Gastrocnemius medialis (tissue), 4 donors: ENCODE results near the gene NTNG1. TPM values are rescaled to one million over a fixed set of nuclear protein-coding genes. Genes with fewer than 3 reads are reported as not detected.

Experiments
- ATAC-seq, 2 donors: fragments of 150-250 bp; one replicate each; pipeline ENCODE4 v1.9.1; 2016
- DNase-seq, 2 donors: peaks; one replicate each; pipeline ENCODE4 v3.0.0-alpha.2; 2019
- H3K27ac ChIP-seq, 4 donors: fragments of 200-600 bp; sonication (generic); 1 replicate in 1 of 4; 2 replicates in 3 of 4; pipeline ENCODE4 v1.5.1; 2016 to 2018; ENCODE audit warnings: mild to moderate bottlenecking in 2 of 4, moderate library complexity in 1 of 4
- H3K27me3 ChIP-seq, 3 donors: fragments of 200-600 bp; sonication (generic) in 2 of 3; 1 replicate in 1 of 3; 2 replicates in 2 of 3; pipeline versions ENCODE4 v1.5.1 to v1.6.0; 2016 to 2019; ENCODE audit warnings: mild to moderate bottlenecking in 1 of 3, moderate library complexity in 1 of 3
- H3K36me3 ChIP-seq, 2 donors: fragments of 200-600 bp; sonication (generic) in 1 of 2; one replicate each; pipeline ENCODE4 v1.5.1; 2017 to 2018
- H3K4me1 ChIP-seq, 2 donors: fragments of 200-600 bp; sonication (generic) in 1 of 2; one replicate each; pipeline ENCODE4 v1.5.1; 2016 to 2017; ENCODE audit warnings: mild to moderate bottlenecking in 2 of 2
- H3K4me3 ChIP-seq, 4 donors: fragments of 200-600 bp; sonication (generic) in 3 of 4; 1 replicate in 1 of 4; 2 replicates in 3 of 4; pipeline ENCODE4 v1.5.1; 2016 to 2019; ENCODE audit warnings: mild to moderate bottlenecking in 2 of 4
- H3K9me3 ChIP-seq, 3 donors: fragments of 200-600 bp; sonication (generic) in 2 of 3; 1 replicate in 1 of 3; 2 replicates in 2 of 3; pipeline ENCODE4 v1.5.1; 2016 to 2019
- CTCF ChIP-seq, 5 experiments: fragments of 450-650 bp in 3 of 5; fragments of 200-600 bp in 2 of 5; sonication (generic) in 2 of 5; IDR thresholded peaks in 4 of 5; conservative IDR thresholded peaks in 1 of 5; 1 replicate in 4 of 5; 2 replicates in 1 of 5; pipeline ENCODE4 v1.5.1; 2016 to 2019; ENCODE audit warnings: antibody characterized with exemption in 5 of 5, mild to moderate bottlenecking in 3 of 5, moderate library complexity in 3 of 5
- POLR2A ChIP-seq, 2 donors: fragments of 450-650 bp; IDR thresholded peaks; one replicate each; pipeline ENCODE4 v1.6.1; 2017; ENCODE audit warnings: antibody characterized with exemption in 2 of 2, mild to moderate bottlenecking in 2 of 2, moderate library complexity in 2 of 2
- in situ Hi-C, 4 donors: fragments of 200-750 bp; cut with MboI; loops; one replicate each; pipeline versions ENCODE4 v1.15.0 to v1.8.0; 2017; ENCODE audit warnings: low sequenced_read_pairs in 4 of 4
- intact Hi-C: fragments of 100-400 bp; cut with DNase I; formaldehyde crosslinking; loops from one replicate; pipeline ENCODE4 v1.15.1; 2023; ENCODE audit warnings: low total_unique reads
- total RNA-seq, 4 donors: library from RNA; depleted of rRNA; stranded (reverse); fragments of >200 nt; gene quantifications; one replicate each; pipeline versions ENCODE4 v1.1.0 to v1.2.3, GENCODE V29; 2016

NTNG1 gene
- total RNA-seq, 4 donors from 2014 or later: not detected

GRCh38 chr1:107262467-107263286 is 121.8 kb downstream of the NTNG1 start:
- Histone ChIP-seq H3K27me3 (no peaks in the 10 kb centered on the region), H3K4me1 (no peaks in the 10 kb centered on the region), H3K36me3 (no peaks in the 10 kb centered on the region), H3K9me3 (no peaks in the 10 kb centered on the region), H3K4me3 (no peak overlapping the region), H3K27ac (no peak overlapping the region)
- no peak for TF ChIP-seq POLR2A (IDR thresholded peaks at IDR 0.05)
- no peak for TF ChIP-seq CTCF (IDR thresholded peaks at IDR 0.05 in 4 of 5, conservative IDR thresholded peaks at IDR 0.05 in 1 of 5)
- in situ Hi-C loops (no loop called here), intact Hi-C loops (no loop called here)
- DNase-seq (no peak), ATAC-seq (no peak)

- Histone ChIP-seq H3K4me3 (no peak overlapping the region), H3K27ac (no peak overlapping the region), H3K9me3 (no peaks in the 10 kb centered on the region), H3K4me1 (no peaks in the 10 kb centered on the region), H3K27me3 (no peaks in the 10 kb centered on the region), H3K36me3 (no peaks in the 10 kb centered on the region)
- ATAC-seq: no peak
- DNase-seq: no peak
- intact Hi-C loops: no loop called here
- TF ChIP-seq CTCF (IDR thresholded peaks at IDR 0.05 in 4 of 5, conservative IDR thresholded peaks at IDR 0.05 in 1 of 5) (no peak), POLR2A (IDR thresholded peaks at IDR 0.05) (no peak)
- in situ Hi-C loops: no loop called here
These were observed 122.6 kb downstream of the NTNG1 start for GRCh38 chr1:107263291-107263915.

GRCh38 chr1:107264007-107264406 is 123.2 kb downstream of the NTNG1 start:
- H3K4me3 ChIP-seq: no peak overlapping the region
- H3K4me1 ChIP-seq: no peaks in the 10 kb centered on the region
- intact Hi-C loops: no loop called here
- no peak for DNase-seq
- in situ Hi-C loops: no loop called here
- no peak overlapping the region for H3K27ac ChIP-seq
- TF ChIP-seq CTCF (IDR thresholded peaks at IDR 0.05 in 4 of 5, conservative IDR thresholded peaks at IDR 0.05 in 1 of 5): no peak
- no peak for TF ChIP-seq POLR2A (IDR thresholded peaks at IDR 0.05)
- no peaks in the 10 kb centered on the region for H3K27me3 ChIP-seq
- no peak for ATAC-seq
- H3K9me3 ChIP-seq: no peaks in the 10 kb centered on the region
- H3K36me3 ChIP-seq: no peaks in the 10 kb centered on the region

DNA sequence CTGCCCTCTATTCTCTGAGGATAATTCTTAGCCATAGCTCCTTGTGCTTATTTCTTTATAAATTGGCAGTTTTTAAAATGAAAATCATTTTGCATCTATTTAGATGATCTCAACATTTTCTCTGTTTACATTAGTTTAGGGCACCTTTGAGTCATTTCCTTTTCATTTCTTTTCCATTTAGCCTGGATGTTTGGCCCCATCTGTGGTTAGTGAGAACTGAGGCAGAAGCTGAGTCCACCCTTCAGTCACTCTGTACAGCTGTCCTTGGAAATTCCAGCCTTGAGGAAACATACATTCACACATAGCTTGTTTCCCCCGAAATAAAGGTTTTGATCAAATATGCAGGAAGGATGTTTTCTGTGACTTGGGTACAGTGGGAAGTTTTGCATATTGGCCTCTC is 123.7 kb downstream of the NTNG1 start:
- H3K27ac ChIP-seq: no peak overlapping the region
- H3K4me1 ChIP-seq: no peaks in the 10 kb centered on the region
- no peak overlapping the region for H3K4me3 ChIP-seq
- DNase-seq: no peak
- H3K9me3 ChIP-seq: no peaks in the 10 kb centered on the region
- intact Hi-C loops (no loop called here), in situ Hi-C loops (no loop called here)
- ATAC-seq: no peak
- no peaks in the 10 kb centered on the region for H3K27me3 ChIP-seq
- H3K36me3 ChIP-seq: no peaks in the 10 kb centered on the region
- TF ChIP-seq POLR2A (IDR thresholded peaks at IDR 0.05): no peak
- TF ChIP-seq CTCF (IDR thresholded peaks at IDR 0.05 in 4 of 5, conservative IDR thresholded peaks at IDR 0.05 in 1 of 5): no peak
